HepG2 (cell line): ENCODE results near the gene INTS15.

Experiments used
- CENPX ChIP-seq: sonication (generic); formaldehyde crosslinking; IDR thresholded peaks from 2 replicates; pipeline ENCODE4 v1.9.0; 2021; ENCODE audit warnings: mild to moderate bottlenecking, missing genetic modification reagents, moderate library complexity
- CREB1 ChIP-seq, 2 experiments: fragments of 450-650 bp in 1 of 2; IDR thresholded peaks; 2 replicates each; pipeline ENCODE4 v1.6.1; 2016 to 2017; ENCODE audit warnings: control low read depth in 1 of 2, mild to moderate bottlenecking in 1 of 2, missing compliant biosample characterization in 1 of 2, missing genetic modification characterization in 1 of 2
- E2F5 ChIP-seq: sonication (generic); formaldehyde crosslinking; conservative IDR thresholded peaks from 2 replicates; pipeline ENCODE4 v1.4.0; 2020; ENCODE audit warnings: missing genetic modification reagents
- EP300 ChIP-seq, 3 experiments: sonication (generic) in 1 of 3; formaldehyde crosslinking in 1 of 3; IDR thresholded peaks; 2 replicates each; pipeline versions ENCODE4 v1.5.1 to v1.6.1; 2011 to 2020; ENCODE audit warnings: low read depth in 2 of 3, low read length in 2 of 3, borderline replicate concordance in 1 of 3, improper control_type of control experiment in 1 of 3, mild to moderate bottlenecking in 1 of 3, missing genetic modification reagents in 1 of 3, moderate library complexity in 1 of 3
- EZH2 ChIP-seq: conservative IDR thresholded peaks from 2 replicates; pipeline ENCODE4 v1.6.1; 2012; ENCODE audit warnings: mild to moderate bottlenecking, low read depth, low read length, moderate library complexity
- MAX ChIP-seq: IDR thresholded peaks from 2 replicates; pipeline ENCODE4 v1.6.1; 2012; ENCODE audit warnings: inconsistent platforms
- RXRA ChIP-seq: sonication (generic); formaldehyde crosslinking; IDR thresholded peaks from 2 replicates; pipeline ENCODE4 v1.5.1; 2020; ENCODE audit warnings: missing genetic modification reagents
- SSRP1 ChIP-seq: IDR thresholded peaks from 2 replicates; pipeline ENCODE4 v1.6.1; 2016; ENCODE audit warnings: control low read depth
- ZNF629 ChIP-seq: sonication (generic); formaldehyde crosslinking; conservative IDR thresholded peaks from 2 replicates; pipeline ENCODE4 v1.5.0; 2020; ENCODE audit warnings: missing genetic modification reagents
- TF ChIP-seq, protein P1 (sequence below): sonication (generic); formaldehyde crosslinking; IDR thresholded peaks from 2 replicates; pipeline ENCODE4 v1.5.0; 2020; ENCODE audit warnings: mild to moderate bottlenecking, missing genetic modification reagents, moderate library complexity
- TF ChIP-seq, protein P2 (sequence below), 2 experiments: sonication (generic) in 1 of 2; formaldehyde crosslinking in 1 of 2; IDR thresholded peaks; 2 replicates each; pipeline versions ENCODE4 v1.4.0 to v1.6.1; 2018 to 2020; ENCODE audit warnings: missing genetic modification reagents in 2 of 2, borderline replicate concordance in 1 of 2, low read depth in 1 of 2, mild to moderate bottlenecking in 1 of 2, missing biosample characterization in 1 of 2
- TF ChIP-seq, protein P3 (sequence below): IDR thresholded peaks from 2 replicates; pipeline ENCODE4 v1.6.1; 2016

DNA sequence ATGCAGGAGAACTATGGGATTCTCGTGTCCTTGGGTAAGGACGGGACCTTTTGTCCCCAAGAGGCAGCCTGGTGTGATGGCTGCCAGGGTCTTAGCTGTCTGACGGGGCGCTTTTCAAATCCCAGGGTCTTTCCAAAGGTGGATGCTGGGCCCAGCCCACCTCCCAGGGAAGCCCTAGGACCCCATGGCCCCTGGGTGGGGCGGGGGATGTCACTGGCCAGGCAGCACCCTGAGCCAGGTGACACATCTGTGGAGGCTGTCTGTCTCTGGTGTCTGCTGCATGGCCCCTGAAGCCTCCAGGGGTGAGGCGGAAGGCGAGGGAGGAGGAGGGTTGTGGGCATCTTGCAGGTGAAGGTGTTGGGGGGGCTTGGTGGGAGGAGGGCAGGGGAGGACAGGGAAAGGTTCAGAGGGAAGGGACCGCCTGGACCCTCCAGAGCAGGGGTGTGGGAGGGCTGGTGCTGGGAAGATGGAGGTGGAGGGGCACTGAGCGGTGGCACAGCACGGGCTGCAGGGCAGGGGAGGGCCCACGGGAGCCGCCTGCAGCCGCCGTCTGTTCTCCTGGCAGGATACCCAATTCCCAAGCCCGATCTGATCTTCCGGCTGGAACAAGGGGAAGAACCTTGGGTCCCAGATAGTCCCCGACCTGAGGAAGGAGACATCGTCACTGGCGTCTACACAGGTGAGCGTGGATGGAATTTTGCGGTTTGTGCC lies 54.2 kb downstream of the INTS15 start:
- TF ChIP-seq ZNF629 = no peak
- TF ChIP-seq, protein P1, sequence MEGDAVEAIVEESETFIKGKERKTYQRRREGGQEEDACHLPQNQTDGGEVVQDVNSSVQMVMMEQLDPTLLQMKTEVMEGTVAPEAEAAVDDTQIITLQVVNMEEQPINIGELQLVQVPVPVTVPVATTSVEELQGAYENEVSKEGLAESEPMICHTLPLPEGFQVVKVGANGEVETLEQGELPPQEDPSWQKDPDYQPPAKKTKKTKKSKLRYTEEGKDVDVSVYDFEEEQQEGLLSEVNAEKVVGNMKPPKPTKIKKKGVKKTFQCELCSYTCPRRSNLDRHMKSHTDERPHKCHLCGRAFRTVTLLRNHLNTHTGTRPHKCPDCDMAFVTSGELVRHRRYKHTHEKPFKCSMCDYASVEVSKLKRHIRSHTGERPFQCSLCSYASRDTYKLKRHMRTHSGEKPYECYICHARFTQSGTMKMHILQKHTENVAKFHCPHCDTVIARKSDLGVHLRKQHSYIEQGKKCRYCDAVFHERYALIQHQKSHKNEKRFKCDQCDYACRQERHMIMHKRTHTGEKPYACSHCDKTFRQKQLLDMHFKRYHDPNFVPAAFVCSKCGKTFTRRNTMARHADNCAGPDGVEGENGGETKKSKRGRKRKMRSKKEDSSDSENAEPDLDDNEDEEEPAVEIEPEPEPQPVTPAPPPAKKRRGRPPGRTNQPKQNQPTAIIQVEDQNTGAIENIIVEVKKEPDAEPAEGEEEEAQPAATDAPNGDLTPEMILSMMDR (CRISPR knock-in tag) = no peak
- TF ChIP-seq E2F5 (CRISPR knock-in tag) = no peak
- TF ChIP-seq, protein P2, sequence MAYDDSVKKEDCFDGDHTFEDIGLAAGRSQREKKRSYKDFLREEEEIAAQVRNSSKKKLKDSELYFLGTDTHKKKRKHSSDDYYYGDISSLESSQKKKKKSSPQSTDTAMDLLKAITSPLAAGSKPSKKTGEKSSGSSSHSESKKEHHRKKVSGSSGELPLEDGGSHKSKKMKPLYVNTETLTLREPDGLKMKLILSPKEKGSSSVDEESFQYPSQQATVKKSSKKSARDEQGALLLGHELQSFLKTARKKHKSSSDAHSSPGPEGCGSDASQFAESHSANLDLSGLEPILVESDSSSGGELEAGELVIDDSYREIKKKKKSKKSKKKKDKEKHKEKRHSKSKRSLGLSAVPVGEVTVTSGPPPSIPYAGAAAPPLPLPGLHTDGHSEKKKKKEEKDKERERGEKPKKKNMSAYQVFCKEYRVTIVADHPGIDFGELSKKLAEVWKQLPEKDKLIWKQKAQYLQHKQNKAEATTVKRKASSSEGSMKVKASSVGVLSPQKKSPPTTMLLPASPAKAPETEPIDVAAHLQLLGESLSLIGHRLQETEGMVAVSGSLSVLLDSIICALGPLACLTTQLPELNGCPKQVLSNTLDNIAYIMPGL (CRISPR knock-in tag; IDR thresholded peaks at IDR 0.05; ENCODE audit: borderline replicate concordance in 1 of 2, low read depth in 1 of 2) = no peak
- TF ChIP-seq, protein P3, sequence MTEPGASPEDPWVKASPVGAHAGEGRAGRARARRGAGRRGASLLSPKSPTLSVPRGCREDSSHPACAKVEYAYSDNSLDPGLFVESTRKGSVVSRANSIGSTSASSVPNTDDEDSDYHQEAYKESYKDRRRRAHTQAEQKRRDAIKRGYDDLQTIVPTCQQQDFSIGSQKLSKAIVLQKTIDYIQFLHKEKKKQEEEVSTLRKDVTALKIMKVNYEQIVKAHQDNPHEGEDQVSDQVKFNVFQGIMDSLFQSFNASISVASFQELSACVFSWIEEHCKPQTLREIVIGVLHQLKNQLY = no peak
- TF ChIP-seq EZH2 = no peak
- no peak for TF ChIP-seq CENPX (CRISPR knock-in tag)
- TF ChIP-seq SSRP1 = no peak
- TF ChIP-seq CREB1 (IDR thresholded peaks at IDR 0.05) = no peak
- no peak for TF ChIP-seq CREB1 (CRISPR knock-in tag; IDR thresholded peaks at IDR 0.05)
- no peak for TF ChIP-seq RXRA (CRISPR knock-in tag)
- TF ChIP-seq MAX = no peak
- TF ChIP-seq EP300 (IDR thresholded peaks at IDR 0.05; ENCODE audit: low read depth in 2 of 2, low read length in 2 of 2) = no peak
- TF ChIP-seq EP300 (CRISPR knock-in tag; IDR thresholded peaks at IDR 0.05; ENCODE audit: borderline replicate concordance) = no peak
